ENCODE measurements around the gene IFT80. TPM values are rescaled to one million over a fixed set of nuclear protein-coding genes. Genes with fewer than 3 reads are reported as not detected.
"Not testable (repeated sequence)": the region's sequence is repeated elsewhere in the genome, so short reads cannot be mapped to it uniquely, and the experiment has no call there.

IFT80 gene
- total and polyA plus RNA-seq, 8 donors = 27.9 to 92.0 (median 74.1) TPM

DNA sequence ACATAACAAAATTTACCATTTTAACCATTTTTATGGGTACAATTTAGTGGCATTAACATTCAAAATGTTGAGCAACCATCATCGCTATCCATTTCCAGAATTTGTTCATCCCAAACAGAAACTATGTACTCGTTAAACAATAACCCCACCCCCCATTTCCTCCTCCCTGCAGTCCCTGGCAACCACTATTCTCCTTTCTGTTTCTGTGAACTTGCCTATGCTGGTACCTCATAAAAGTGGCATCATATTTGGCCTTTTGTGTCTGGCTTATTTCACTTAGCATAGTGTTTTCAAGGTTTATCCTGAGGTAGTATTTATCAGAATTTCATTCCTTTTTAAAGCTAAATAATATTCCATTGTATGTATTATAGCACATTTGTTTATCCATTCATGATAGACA is 141.4 kb downstream of the IFT80 start:
- no peak overlapping the region for H3K27ac ChIP-seq
- H3K27me3 ChIP-seq = no peaks in the 10 kb centered on the region
- H3K9me3 ChIP-seq = no peaks in the 10 kb centered on the region
- no peaks in the 10 kb centered on the region for H3K36me3 ChIP-seq
- no peak overlapping the region for H3K4me3 ChIP-seq
- no peaks in the 10 kb centered on the region for H3K4me1 ChIP-seq
- no peak for DNase-seq
- intact Hi-C loops (cut with DNase I) = no loop called here
- ATAC-seq = no peak
- TF ChIP-seq, protein P1, sequence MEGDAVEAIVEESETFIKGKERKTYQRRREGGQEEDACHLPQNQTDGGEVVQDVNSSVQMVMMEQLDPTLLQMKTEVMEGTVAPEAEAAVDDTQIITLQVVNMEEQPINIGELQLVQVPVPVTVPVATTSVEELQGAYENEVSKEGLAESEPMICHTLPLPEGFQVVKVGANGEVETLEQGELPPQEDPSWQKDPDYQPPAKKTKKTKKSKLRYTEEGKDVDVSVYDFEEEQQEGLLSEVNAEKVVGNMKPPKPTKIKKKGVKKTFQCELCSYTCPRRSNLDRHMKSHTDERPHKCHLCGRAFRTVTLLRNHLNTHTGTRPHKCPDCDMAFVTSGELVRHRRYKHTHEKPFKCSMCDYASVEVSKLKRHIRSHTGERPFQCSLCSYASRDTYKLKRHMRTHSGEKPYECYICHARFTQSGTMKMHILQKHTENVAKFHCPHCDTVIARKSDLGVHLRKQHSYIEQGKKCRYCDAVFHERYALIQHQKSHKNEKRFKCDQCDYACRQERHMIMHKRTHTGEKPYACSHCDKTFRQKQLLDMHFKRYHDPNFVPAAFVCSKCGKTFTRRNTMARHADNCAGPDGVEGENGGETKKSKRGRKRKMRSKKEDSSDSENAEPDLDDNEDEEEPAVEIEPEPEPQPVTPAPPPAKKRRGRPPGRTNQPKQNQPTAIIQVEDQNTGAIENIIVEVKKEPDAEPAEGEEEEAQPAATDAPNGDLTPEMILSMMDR (IDR thresholded peaks at IDR 0.05) = no peak

DNA sequence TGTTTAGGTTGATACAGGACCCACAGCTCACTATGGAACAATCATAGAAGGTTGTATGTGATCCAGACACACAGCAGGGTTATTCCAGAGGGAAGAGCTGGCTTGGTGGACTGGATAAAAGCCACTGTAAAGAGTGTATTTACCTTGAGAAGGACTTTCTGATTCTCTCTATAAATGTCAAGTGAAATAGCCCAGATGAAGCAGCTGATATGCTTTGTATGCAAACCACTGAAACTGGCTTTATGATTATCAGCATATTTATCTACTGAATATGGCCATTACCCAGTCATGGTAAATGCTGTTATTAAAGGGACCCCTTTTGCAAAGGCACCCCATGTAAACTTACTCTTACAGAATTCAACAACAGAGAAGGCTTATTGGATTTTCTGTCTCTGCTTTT is 145.7 kb downstream of the IFT80 start:
- intact Hi-C loops (cut with DNase I) = no loop called here
- Histone ChIP-seq H3K36me3 (no peaks in the 10 kb centered on the region), H3K9me3 (no peaks in the 10 kb centered on the region), H3K27ac (no peak overlapping the region), H3K27me3 (no peaks in the 10 kb centered on the region), H3K4me3 (no peak overlapping the region), H3K4me1 (no peaks in the 10 kb centered on the region)
- TF ChIP-seq, protein P1 (IDR thresholded peaks at IDR 0.05) = no peak
- no peak for DNase-seq
- no peak for ATAC-seq

DNA sequence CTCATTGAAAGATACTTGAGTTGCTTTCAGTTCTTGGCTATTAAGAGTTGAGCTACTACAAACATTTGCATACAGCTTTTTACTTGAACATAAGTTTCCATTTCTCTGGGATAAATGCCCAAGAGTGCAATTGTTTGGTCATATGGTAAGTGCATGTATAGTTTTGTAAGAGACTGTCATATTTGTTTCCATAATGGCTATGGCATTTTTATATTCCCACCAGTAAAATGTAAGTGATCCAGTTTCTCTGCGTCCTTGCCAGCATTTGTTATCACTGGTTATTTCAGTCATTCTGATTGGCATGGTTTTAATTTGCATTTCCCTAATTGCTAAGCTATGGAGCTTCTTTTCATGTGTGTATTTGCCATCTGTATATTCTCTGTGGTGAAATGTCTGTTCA is 151.3 kb downstream of the IFT80 start:
- Histone ChIP-seq H3K27ac (no peak overlapping the region), H3K4me3 (no peak overlapping the region), H3K36me3 (no peaks in the 10 kb centered on the region), H3K4me1 (no peaks in the 10 kb centered on the region), H3K27me3 (no peaks in the 10 kb centered on the region), H3K9me3 (peaks cover 0 to 11% of the 10 kb centered on the region in 2 donors)
- DNase-seq (no peak), ATAC-seq (no peak)
- TF ChIP-seq, protein P1 (IDR thresholded peaks at IDR 0.05) = no peak
- intact Hi-C loops (cut with DNase I) = no loop called here

DNA sequence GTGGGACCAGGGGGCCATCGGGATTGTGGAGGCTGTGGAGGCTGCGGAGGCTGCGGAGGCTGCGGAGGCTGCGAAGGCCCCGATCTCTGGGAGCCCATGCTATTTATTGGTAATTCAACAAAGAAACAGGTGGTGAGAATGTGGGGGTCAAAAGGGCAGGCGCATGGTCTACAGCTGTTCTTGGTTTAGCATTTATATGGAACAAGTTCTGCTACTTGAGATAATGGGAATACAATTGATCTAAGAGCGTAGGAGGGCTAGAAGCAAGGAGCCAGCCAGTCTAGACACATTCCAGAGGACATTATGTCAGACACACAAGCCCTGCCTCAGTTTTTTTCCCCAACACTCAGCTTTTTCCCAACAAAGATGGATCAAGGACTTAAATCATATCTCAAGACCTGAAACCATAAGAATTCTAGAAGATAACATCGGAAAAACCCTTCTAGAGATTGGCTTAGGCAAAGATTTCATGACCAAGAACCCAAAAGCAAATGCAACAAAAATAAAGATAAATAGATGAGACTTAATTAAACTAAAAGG is 153.7 kb downstream of the IFT80 start:
- H3K27ac ChIP-seq = no peak overlapping the region
- H3K9me3 ChIP-seq = peaks cover 0 to 11% of the 10 kb centered on the region in 2 donors
- ATAC-seq (no peak), DNase-seq (no peak)
- intact Hi-C loops (cut with DNase I) = no loop called here
- H3K4me3 ChIP-seq = no peak overlapping the region
- H3K27me3 ChIP-seq = no peaks in the 10 kb centered on the region
- no peaks in the 10 kb centered on the region for H3K36me3 ChIP-seq
- H3K4me1 ChIP-seq = no peaks in the 10 kb centered on the region
- TF ChIP-seq, protein P1 (IDR thresholded peaks at IDR 0.05) = no peak

DNA sequence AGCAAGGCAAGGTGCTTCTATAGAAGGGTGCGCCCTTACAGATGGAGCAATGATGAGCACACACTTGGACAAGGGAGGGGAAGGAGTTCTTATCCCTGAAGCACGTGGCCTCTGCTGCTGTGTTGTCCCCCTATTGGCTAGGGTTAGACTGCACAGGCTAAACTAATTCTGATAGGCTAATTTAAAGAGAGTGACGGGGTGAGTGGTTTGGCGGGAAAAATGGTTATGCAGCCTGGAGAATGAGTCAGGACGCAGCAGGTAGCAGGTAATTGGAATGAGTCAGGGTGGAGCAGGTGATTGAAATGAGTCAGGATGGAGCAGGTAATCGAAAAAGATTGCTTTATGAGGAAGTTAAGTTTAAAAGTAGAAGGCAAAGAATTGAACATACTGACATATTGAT is 158.3 kb downstream of the IFT80 start:
- H3K9me3 ChIP-seq = peaks cover 0 to 11% of the 10 kb centered on the region in 2 donors
- H3K27me3 ChIP-seq; intact Hi-C loops (cut with DNase I); H3K4me3 ChIP-seq; DNase-seq; H3K4me1 ChIP-seq; H3K36me3 ChIP-seq; H3K27ac ChIP-seq; ATAC-seq: not testable (repeated sequence)

DNA sequence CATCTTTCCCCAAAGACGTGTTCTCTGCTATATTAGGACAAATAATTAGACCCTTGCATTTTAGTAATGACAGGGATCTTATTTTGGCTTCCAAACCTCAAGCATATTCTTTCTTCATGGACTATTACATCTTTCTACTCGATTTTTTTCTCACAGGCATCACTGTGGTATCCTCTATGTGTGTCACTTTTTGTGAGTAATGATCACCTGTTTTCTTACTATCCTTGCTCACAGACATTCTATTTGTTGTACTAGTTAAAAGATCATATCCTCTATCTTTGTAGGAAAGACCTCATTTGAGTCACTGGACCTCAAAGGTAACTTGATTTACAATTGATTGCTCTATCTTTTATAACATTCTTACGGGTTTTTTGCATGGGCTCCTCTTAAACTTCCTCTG is 167.0 kb downstream of the IFT80 start:
- intact Hi-C loops (cut with DNase I) = no loop called here
- no peak for ATAC-seq
- TF ChIP-seq, protein P1 (IDR thresholded peaks at IDR 0.05) = no peak
- peaks cover 18 to 33% of the 10 kb centered on the region in 2 donors for H3K27me3 ChIP-seq
- H3K36me3 ChIP-seq = no peaks in the 10 kb centered on the region
- no peak for DNase-seq
- H3K4me3 ChIP-seq = no peak overlapping the region
- H3K4me1 ChIP-seq = no peaks in the 10 kb centered on the region
- H3K9me3 ChIP-seq = no peaks in the 10 kb centered on the region
- H3K27ac ChIP-seq = no peak overlapping the region

Data from left lung (tissue), 10 donors.